Panc1 (cell line): ENCODE data around the gene GPR87.

Source experiments
- CTCF ChIP-seq: fragments of 450-650 bp; IDR thresholded peaks from 2 replicates; pipeline ENCODE4 v1.5.1; 2017; ENCODE audit warnings: mild to moderate bottlenecking
- POLR2AphosphoS5 ChIP-seq: IDR thresholded peaks from 2 replicates; pipeline ENCODE4 v1.6.1; 2012; ENCODE audit warnings: mild to moderate bottlenecking, low read depth, low read length, moderate library complexity
- REST ChIP-seq, 2 experiments: IDR thresholded peaks; 2 replicates each; pipeline ENCODE4 v1.6.1; 2011 to 2012; ENCODE audit warnings: low read depth in 2 of 2, control low read depth in 1 of 2, low read length in 1 of 2, mild to moderate bottlenecking in 1 of 2, moderate library complexity in 1 of 2; ENCODE audit not compliant: insufficient read depth in 1 of 2
- SIN3A ChIP-seq: IDR thresholded peaks from 2 replicates; pipeline ENCODE4 v1.6.1; 2012; ENCODE audit warnings: low read depth, mild to moderate bottlenecking, low read length, moderate library complexity, borderline replicate concordance; ENCODE audit not compliant: insufficient read depth
- TCF7L2 ChIP-seq: IDR thresholded peaks from 2 replicates; pipeline ENCODE4 v1.6.1; 2011; ENCODE audit warnings: mild to moderate bottlenecking, low read depth, low read length, inconsistent platforms

GRCh38 chr3:151316267-151316991 lies at the start of gene GPR87:
- TF ChIP-seq CTCF (no peak), REST (IDR thresholded peaks at IDR 0.05; ENCODE audit: insufficient read depth in 1 of 2, low read depth in 2 of 2, low read length in 1 of 2) (no peak), POLR2AphosphoS5 (no peak), TCF7L2 (no peak), SIN3A (no peak)
